ENCODE measurements around the gene DPY19L2.
"Not testable (repeated sequence)": the region's sequence is repeated elsewhere in the genome, so short reads cannot be mapped to it uniquely, and the experiment has no call there.

DPY19L2 gene

GRCh38 chr12:63656407-63656806, 11.9 kb downstream of the DPY19L2 start:
- DNase-seq, result not testable (repeated sequence)

- DNase-seq, result not testable (repeated sequence)
Observed at GRCh38 chr12:63655543-63656257, 12.6 kb downstream of the DPY19L2 start.

GRCh38 chr12:63654481-63654880, 13.8 kb downstream of the DPY19L2 start:
- not testable (repeated sequence) for DNase-seq

GRCh38 chr12:63649517-63649916, 18.8 kb downstream of the DPY19L2 start:
- not testable (repeated sequence) for DNase-seq

GRCh38 chr12:63643381-63644140, 24.7 kb downstream of the DPY19L2 start:
- not testable (repeated sequence) for DNase-seq

GRCh38 chr12:63624258-63624657, 44.0 kb downstream of the DPY19L2 start:
- not testable (repeated sequence) for DNase-seq

GRCh38 chr12:63615544-63615943, 52.7 kb downstream of the DPY19L2 start:
- DNase-seq, result not testable (repeated sequence)

- DNase-seq, result not testable (repeated sequence)
Observed at GRCh38 chr12:63611285-63611684, 57.0 kb downstream of the DPY19L2 start.

GRCh38 chr12:63609281-63609680, 59.0 kb downstream of the DPY19L2 start:
- DNase-seq, result not testable (repeated sequence)

GRCh38 chr12:63604985-63605384, 63.3 kb downstream of the DPY19L2 start:
- not testable (repeated sequence) for DNase-seq

GRCh38 chr12:63594828-63595227, 73.5 kb downstream of the DPY19L2 start:
- DNase-seq, result not testable (repeated sequence)

GRCh38 chr12:63584426-63584825, 83.9 kb downstream of the DPY19L2 start:
- not testable (repeated sequence) for DNase-seq

GRCh38 chr12:63583289-63583688, 85.0 kb downstream of the DPY19L2 start:
- DNase-seq, result not testable (repeated sequence)

- not testable (repeated sequence) for DNase-seq
Observed at GRCh38 chr12:63577631-63578030, 90.7 kb downstream of the DPY19L2 start.

- not testable (repeated sequence) for DNase-seq
Observed at GRCh38 chr12:63572038-63572437, 96.3 kb downstream of the DPY19L2 start.

- not testable (repeated sequence) for DNase-seq
Observed at GRCh38 chr12:63558445-63558844, 109.8 kb downstream of the DPY19L2 start.

GRCh38 chr12:63551397-63551796, 116.9 kb downstream of the DPY19L2 start:
- DNase-seq, result not testable (repeated sequence)

- not testable (repeated sequence) for DNase-seq
Observed at GRCh38 chr12:63549034-63549433, 119.3 kb downstream of the DPY19L2 start.

- not testable (repeated sequence) for DNase-seq
Observed at GRCh38 chr12:63545298-63545916, 122.9 kb downstream of the DPY19L2 start.

GRCh38 chr12:63538656-63539055, 129.6 kb downstream of the DPY19L2 start:
- DNase-seq, result not testable (repeated sequence)

- DNase-seq, result not testable (repeated sequence)
Observed at GRCh38 chr12:63537838-63538237, 130.5 kb downstream of the DPY19L2 start.

GRCh38 chr12:63529641-63530040, 138.7 kb downstream of the DPY19L2 start:
- DNase-seq, result not testable (repeated sequence)

- no peak for DNase-seq
Observed at GRCh38 chr12:63525831-63526230, 142.5 kb downstream of the DPY19L2 start.
